ENCODE data around the gene CYP2W1. TPM values are rescaled to one million over a fixed set of nuclear protein-coding genes. Genes with fewer than 3 reads are reported as not detected.

Gene CYP2W1
- total RNA-seq, 4 donors from 2014 or later = 5.7 to 18.6 (median 12.1) TPM

GRCh38 chr7:974820-975681 lies 7.9 kb upstream of the CYP2W1 start, which contains the start of gene COX19:
Gene COX19 (minus strand): TSS chr7:975549. CDS start chr7:975509, 40 bp downstream.
- WGBS, 2 donors = 0% methylated on average over 22 to 41 of the region's 78 CpGs
- TF ChIP-seq CTCF (IDR thresholded peaks at IDR 0.05) = peak in 1 of 5 experiments; percentile 26
- TF ChIP-seq EP300 (IDR thresholded peaks at IDR 0.05) = peak; percentile 31 to 91
- peak in 1 of 2 donors; percentile 74 for TF ChIP-seq POLR2A (IDR thresholded peaks at IDR 0.05)
- Histone ChIP-seq H3K36me3 (peaks cover 0 to 27% (median 8%) of the 10 kb centered on the region in 3 donors), H3K27me3 (no peaks in the 10 kb centered on the region), H3K9me3 (no peaks in the 10 kb centered on the region), H3K4me3 (peak within 1 kb of the TSS; percentile 64 to 99 (median 81)), H3K27ac (peak within 1 kb of the TSS; percentile 76 to 97 (median 92)), H3K4me1 (peaks cover 0 to 61% (median 44%) of the 10 kb centered on the region in 4 donors)
- peak; percentile 67 to 69 for DNase-seq (ENCODE audit: low spot score in 2 of 2)

GRCh38 chr7:975702-976473 lies 7.1 kb upstream of the CYP2W1 start:
- Histone ChIP-seq H3K4me3 (peak overlapping the region; percentile 64 to 99 (median 81)), H3K4me1 (peaks cover 0 to 58% (median 40%) of the 10 kb centered on the region in 4 donors), H3K27ac (peak overlapping the region; percentile 76 to 97 (median 92)), H3K36me3 (peaks cover 0 to 21% (median 8%) of the 10 kb centered on the region in 3 donors), H3K9me3 (no peaks in the 10 kb centered on the region), H3K27me3 (no peaks in the 10 kb centered on the region)
- 48 to 59% methylated on average over 26 to 28 of the region's 28 CpGs for WGBS, 2 donors
- TF ChIP-seq POLR2A (IDR thresholded peaks at IDR 0.05) = no peak
- TF ChIP-seq CTCF (IDR thresholded peaks at IDR 0.05) = no peak
- TF ChIP-seq EP300 (IDR thresholded peaks at IDR 0.05) = no peak
- DNase-seq (ENCODE audit: low spot score in 2 of 2) = no peak

GRCh38 chr7:976901-977325 lies 6.1 kb upstream of the CYP2W1 start:
- 50 to 71% methylated on average over 14 to 19 of the region's 19 CpGs for WGBS, 2 donors
- H3K27me3 ChIP-seq = peaks cover 0 to 2% of the 10 kb centered on the region in 2 donors
- no peak overlapping the region for H3K4me3 ChIP-seq
- H3K36me3 ChIP-seq = peaks cover 0 to 12% (median 4%) of the 10 kb centered on the region in 3 donors
- peak overlapping the region; percentile 76 to 97 (median 92) for H3K27ac ChIP-seq
- no peak for DNase-seq (ENCODE audit: low spot score in 2 of 2)
- TF ChIP-seq CTCF (IDR thresholded peaks at IDR 0.05) (no peak), POLR2A (IDR thresholded peaks at IDR 0.05) (no peak), EP300 (IDR thresholded peaks at IDR 0.05) (no peak)
- H3K4me1 ChIP-seq = peaks cover 0 to 50% (median 36%) of the 10 kb centered on the region in 4 donors
- H3K9me3 ChIP-seq = no peaks in the 10 kb centered on the region

GRCh38 chr7:977326-978048 lies 5.5 kb upstream of the CYP2W1 start:
- 36 to 39% methylated on average over 19 of the region's 19 CpGs for WGBS, 2 donors
- Histone ChIP-seq H3K9me3 (no peaks in the 10 kb centered on the region), H3K36me3 (peaks cover 0 to 7% (median 0%) of the 10 kb centered on the region in 3 donors), H3K27ac (peak overlapping the region; percentile 76 to 97 (median 92)), H3K27me3 (peaks cover 0 to 8% of the 10 kb centered on the region in 2 donors), H3K4me1 (peaks cover 0 to 44% (median 36%) of the 10 kb centered on the region in 4 donors), H3K4me3 (no peak overlapping the region)
- peak in 1 of 2 donors; percentile 74 for TF ChIP-seq EP300 (IDR thresholded peaks at IDR 0.05)
- TF ChIP-seq POLR2A (IDR thresholded peaks at IDR 0.05) = peak in 1 of 2 donors; percentile 39
- TF ChIP-seq CTCF (IDR thresholded peaks at IDR 0.05) = no peak
- no peak for DNase-seq (ENCODE audit: low spot score in 2 of 2)
